K562 (cell line): ENCODE results near the gene SV2A. TPM values are rescaled to one million over a fixed set of nuclear protein-coding genes. Genes with fewer than 3 reads are reported as not detected.

Experiments used
- BRCA1 ChIP-seq, 2 experiments: fragments of 450-650 bp in 1 of 2; sonication (generic) in 1 of 2; formaldehyde crosslinking in 1 of 2; IDR thresholded peaks; 2 replicates each; pipeline versions ENCODE4 v1.5.0 to v1.6.1; 2017 to 2020; ENCODE audit warnings: mild to moderate bottlenecking in 1 of 2, missing genetic modification reagents in 1 of 2
- FIP1L1 ChIP-seq: fragments of 200-400 bp; formaldehyde crosslinking; IDR thresholded peaks from 2 replicates; pipeline ENCODE4 v1.6.1; 2018; ENCODE audit warnings: mild to moderate bottlenecking, low read depth, low read length; ENCODE audit not compliant: poor library complexity, severe bottlenecking
- MYBL2 ChIP-seq, 2 experiments: fragments of 450-650 bp in 1 of 2; sonication (generic) in 1 of 2; formaldehyde crosslinking in 1 of 2; IDR thresholded peaks; 2 replicates each; pipeline versions ENCODE4 v1.6.1 to v1.8.1; 2017 to 2022; ENCODE audit warnings: borderline replicate concordance in 1 of 2, inconsistent platforms in 1 of 2, low read depth in 1 of 2, mild to moderate bottlenecking in 1 of 2, missing genetic modification reagents in 1 of 2, moderate library complexity in 1 of 2
- NCOA2 ChIP-seq, 2 experiments: fragments of 450-650 bp; IDR thresholded peaks; 2 replicates each; pipeline ENCODE4 v1.6.1; 2018; ENCODE audit warnings: mild to moderate bottlenecking in 2 of 2, moderate library complexity in 1 of 2; ENCODE audit not compliant: partially characterized antibody in 2 of 2
- POLR2AphosphoS5 ChIP-seq: IDR thresholded peaks from 2 replicates; pipeline ENCODE4 v1.6.1; 2011; ENCODE audit warnings: mild to moderate bottlenecking, low read depth, low read length, moderate library complexity; ENCODE audit not compliant: control insufficient read depth, insufficient read depth
- SPI1 ChIP-seq: IDR thresholded peaks from 2 replicates; pipeline ENCODE4 v1.6.1; 2011; ENCODE audit warnings: low read depth, low read length, control low read depth, borderline replicate concordance
- TCF7 ChIP-seq: sonication (generic); IDR thresholded peaks from 2 replicates; pipeline ENCODE4 v1.6.1; 2016; ENCODE audit warnings: antibody characterized with exemption, borderline replicate concordance
- TOE1 ChIP-seq, 2 experiments: fragments of 450-650 bp in 1 of 2; sonication (generic) in 1 of 2; formaldehyde crosslinking in 1 of 2; IDR thresholded peaks; 2 replicates each; pipeline versions ENCODE4 v1.7.1 to v1.8.0; 2016 to 2022; ENCODE audit warnings: borderline replicate concordance in 2 of 2, mild to moderate bottlenecking in 2 of 2, antibody characterized with exemption in 1 of 2, inconsistent platforms in 1 of 2, low read depth in 1 of 2, missing genetic modification reagents in 1 of 2, moderate library complexity in 1 of 2
- polyA plus RNA-seq, 8 experiments: library from polyadenylated mRNA; depleted of rRNA in 4 of 8; stranded (reverse) in 5 of 8; unstranded in 3 of 8; fragments of >200 nt; fragmentation: Nextera tagmentation in 2 of 8; fragmentation: Illumina TruSeq in 1 of 8; extraction: Ambion mirVana in 2 of 8; extraction: Trizol in 1 of 8; gene quantifications; 2 replicates each; pipeline versions ENCODE4 v1.2.1 to v1.2.3, GENCODE V29; 2011 to 2014; ENCODE audit warnings: inconsistent platforms in 1 of 8, missing spikeins in 1 of 8
- total RNA-seq, 7 experiments: library from RNA; depleted of rRNA in 6 of 7; stranded (reverse); fragments of >200 nt in 6 of 7; fragmentation: Illumina TruSeq in 2 of 7; extraction: Trizol in 2 of 7; gene quantifications; 2 replicates each; pipeline versions ENCODE4 v1.2.1 to v1.2.3, GENCODE V29; 2011 to 2021; ENCODE audit warnings: low replicate concordance in 1 of 7
- TF ChIP-seq, protein P1 (sequence below), 2 experiments: fragments of 450-650 bp; formaldehyde crosslinking in 1 of 2; IDR thresholded peaks; 2 replicates each; pipeline versions ENCODE4 v1.4.0 to v1.6.1; 2014 to 2020; ENCODE audit warnings: mild to moderate bottlenecking in 2 of 2, borderline replicate concordance in 1 of 2, low read depth in 1 of 2

Gene SV2A
- total and polyA plus RNA-seq, 9 of the 15 experiments (the other 6 are each of a cell fraction or from before 2014, with no cell fraction given), result 0.07 to 0.22 (median 0.11) TPM; not detected in 1

DNA sequence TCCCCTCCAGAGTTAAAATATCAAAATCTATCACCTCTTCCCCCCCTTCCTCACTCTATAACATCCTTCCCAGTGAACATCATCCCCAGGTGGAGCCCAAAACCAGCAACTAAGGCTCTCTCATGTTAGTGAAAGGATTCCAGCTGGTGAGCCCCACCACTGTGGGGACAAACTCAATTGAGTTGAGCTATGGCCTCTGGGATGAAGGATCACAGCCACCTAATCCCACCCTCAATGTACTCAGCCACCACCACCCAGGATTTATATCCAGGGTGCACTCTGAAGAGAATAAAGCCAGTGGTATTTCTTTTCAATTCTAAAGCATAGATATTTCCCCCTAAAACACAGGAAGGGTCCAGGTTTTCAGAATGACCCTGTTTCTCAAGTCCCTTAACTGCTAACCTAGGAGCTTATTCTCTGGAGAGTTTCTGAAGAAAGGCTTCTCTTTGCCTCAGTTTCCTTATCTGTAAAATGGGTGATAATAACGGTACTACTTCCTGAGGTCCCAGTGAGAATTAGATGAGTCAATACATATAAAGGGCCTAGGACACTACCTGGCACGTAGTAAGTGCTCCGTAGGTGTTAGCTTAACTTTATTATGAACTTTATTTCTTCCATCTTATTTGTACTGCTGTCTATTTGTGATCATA is 33.9 kb downstream of the SV2A start (continued):
- no peak for TF ChIP-seq MYBL2 (IDR thresholded peaks at IDR 0.05; ENCODE audit: low read depth)
- no peak for TF ChIP-seq MYBL2 (CRISPR knock-in tag; IDR thresholded peaks at IDR 0.05; ENCODE audit: borderline replicate concordance)
- no peak for TF ChIP-seq SPI1
- TF ChIP-seq TOE1 (IDR thresholded peaks at IDR 0.05; ENCODE audit: borderline replicate concordance), result no peak
- TF ChIP-seq TOE1 (CRISPR knock-in tag; IDR thresholded peaks at IDR 0.05; ENCODE audit: borderline replicate concordance, low read depth), result no peak
- TF ChIP-seq, protein P1, sequence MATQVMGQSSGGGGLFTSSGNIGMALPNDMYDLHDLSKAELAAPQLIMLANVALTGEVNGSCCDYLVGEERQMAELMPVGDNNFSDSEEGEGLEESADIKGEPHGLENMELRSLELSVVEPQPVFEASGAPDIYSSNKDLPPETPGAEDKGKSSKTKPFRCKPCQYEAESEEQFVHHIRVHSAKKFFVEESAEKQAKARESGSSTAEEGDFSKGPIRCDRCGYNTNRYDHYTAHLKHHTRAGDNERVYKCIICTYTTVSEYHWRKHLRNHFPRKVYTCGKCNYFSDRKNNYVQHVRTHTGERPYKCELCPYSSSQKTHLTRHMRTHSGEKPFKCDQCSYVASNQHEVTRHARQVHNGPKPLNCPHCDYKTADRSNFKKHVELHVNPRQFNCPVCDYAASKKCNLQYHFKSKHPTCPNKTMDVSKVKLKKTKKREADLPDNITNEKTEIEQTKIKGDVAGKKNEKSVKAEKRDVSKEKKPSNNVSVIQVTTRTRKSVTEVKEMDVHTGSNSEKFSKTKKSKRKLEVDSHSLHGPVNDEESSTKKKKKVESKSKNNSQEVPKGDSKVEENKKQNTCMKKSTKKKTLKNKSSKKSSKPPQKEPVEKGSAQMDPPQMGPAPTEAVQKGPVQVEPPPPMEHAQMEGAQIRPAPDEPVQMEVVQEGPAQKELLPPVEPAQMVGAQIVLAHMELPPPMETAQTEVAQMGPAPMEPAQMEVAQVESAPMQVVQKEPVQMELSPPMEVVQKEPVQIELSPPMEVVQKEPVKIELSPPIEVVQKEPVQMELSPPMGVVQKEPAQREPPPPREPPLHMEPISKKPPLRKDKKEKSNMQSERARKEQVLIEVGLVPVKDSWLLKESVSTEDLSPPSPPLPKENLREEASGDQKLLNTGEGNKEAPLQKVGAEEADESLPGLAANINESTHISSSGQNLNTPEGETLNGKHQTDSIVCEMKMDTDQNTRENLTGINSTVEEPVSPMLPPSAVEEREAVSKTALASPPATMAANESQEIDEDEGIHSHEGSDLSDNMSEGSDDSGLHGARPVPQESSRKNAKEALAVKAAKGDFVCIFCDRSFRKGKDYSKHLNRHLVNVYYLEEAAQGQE (IDR thresholded peaks at IDR 0.05; ENCODE audit: borderline replicate concordance), result no peak
- TF ChIP-seq, protein P1 (CRISPR knock-in tag; IDR thresholded peaks at IDR 0.05; ENCODE audit: low read depth), result no peak
- TF ChIP-seq FIP1L1, result peak; percentile 58
- no peak for TF ChIP-seq TCF7
- no peak for TF ChIP-seq NCOA2 (IDR thresholded peaks at IDR 0.05; ENCODE audit: partially characterized antibody in 2 of 2)
- peak; percentile 68; the same call in 1 of the 2 replicates for TF ChIP-seq POLR2AphosphoS5
- no peak for TF ChIP-seq BRCA1 (IDR thresholded peaks at IDR 0.05)
- no peak for TF ChIP-seq BRCA1 (CRISPR knock-in tag; IDR thresholded peaks at IDR 0.05)
